Measurements from ENCODE around the gene FOLR3. TPM values are rescaled to one million over a fixed set of nuclear protein-coding genes. Genes with fewer than 3 reads are reported as not detected.
"Not testable (repeated sequence)": the region's sequence is repeated elsewhere in the genome, so short reads cannot be mapped to it uniquely, and the experiment has no call there.

The FOLR3 gene
- total RNA-seq, 1 experiment from 2014 or later = not detected

- Histone ChIP-seq H3K9me2 (ENCODE audit: insufficient read depth) (no peaks in the 10 kb centered on the region), H3K4me2 (no peak overlapping the region), H3K4me1 (replicated peaks; ENCODE audit: insufficient read depth) (peaks cover 6% of the 10 kb centered on the region; the same call in 1 of the 2 replicates), H3K36me3 (ENCODE audit: low read depth) (no peaks in the 10 kb centered on the region), H3K27me3 (ENCODE audit: insufficient read depth, low read depth) (no peaks in the 10 kb centered on the region), H2AFZ (no peak overlapping the region), H3K9me3 (ENCODE audit: insufficient read depth, low read depth) (no peaks in the 10 kb centered on the region), H3K79me2 (ENCODE audit: low read depth) (no peaks in the 10 kb centered on the region), H3K4me3 (no peak overlapping the region), H4K20me1 (ENCODE audit: insufficient read depth) (no peaks in the 10 kb centered on the region), H3K27ac (no peak overlapping the region), H3F3A (ENCODE audit: insufficient read depth, low read depth) (peaks cover 6% of the 10 kb centered on the region; the same call in 1 of the 2 replicates)
- DNase-seq = peak in 1 of 2 experiments; percentile 57
- BruUV-seq (replicated peaks) = no TSS peak
- ChIA-PET POLR2A (ENCODE audit: unreplicated experiment) (no interaction called here), CTCF (no interaction called here)
- intact Hi-C loops (cut with micrococcal nuclease; ENCODE audit: unreplicated experiment) = no loop called here
- TF ChIP-seq EZH2 (IDR thresholded peaks at IDR 0.05; ENCODE audit: low read depth) = no peak
- TF ChIP-seq CTCF (conservative IDR thresholded peaks at IDR 0.05) = no peak
Observed at GRCh38 chr11:72141066-72141465, 5.5 kb downstream of the FOLR3 start.

- H4K20me1 ChIP-seq (ENCODE audit: insufficient read depth); H3F3A ChIP-seq (ENCODE audit: insufficient read depth, low read depth); H3K27ac ChIP-seq; H3K27me3 ChIP-seq (ENCODE audit: insufficient read depth, low read depth); H3K9me3 ChIP-seq (ENCODE audit: insufficient read depth, low read depth); intact Hi-C loops (cut with micrococcal nuclease; ENCODE audit: unreplicated experiment); H3K36me3 ChIP-seq (ENCODE audit: low read depth); CTCF ChIA-PET; H3K4me1 ChIP-seq (replicated peaks; ENCODE audit: insufficient read depth); DNase-seq; H3K4me2 ChIP-seq; H2AFZ ChIP-seq; H3K4me3 ChIP-seq; H3K79me2 ChIP-seq (ENCODE audit: low read depth); BruUV-seq (replicated peaks); H3K9me2 ChIP-seq (ENCODE audit: insufficient read depth); POLR2A ChIA-PET (ENCODE audit: unreplicated experiment): not testable (repeated sequence)
Observed at GRCh38 chr11:72142086-72142485, 6.6 kb downstream of the FOLR3 start.

- H3K4me2 ChIP-seq; H3F3A ChIP-seq (ENCODE audit: insufficient read depth, low read depth); POLR2A ChIA-PET (ENCODE audit: unreplicated experiment); H4K20me1 ChIP-seq (ENCODE audit: insufficient read depth); H3K27me3 ChIP-seq (ENCODE audit: insufficient read depth, low read depth); H2AFZ ChIP-seq; H3K4me3 ChIP-seq; H3K27ac ChIP-seq; H3K9me3 ChIP-seq (ENCODE audit: insufficient read depth, low read depth); H3K9me2 ChIP-seq (ENCODE audit: insufficient read depth); BruUV-seq (replicated peaks); DNase-seq; CTCF ChIA-PET; H3K79me2 ChIP-seq (ENCODE audit: low read depth); H3K36me3 ChIP-seq (ENCODE audit: low read depth); H3K4me1 ChIP-seq (replicated peaks; ENCODE audit: insufficient read depth); intact Hi-C loops (cut with micrococcal nuclease; ENCODE audit: unreplicated experiment): not testable (repeated sequence)
Observed at GRCh38 chr11:72142543-72142942, 7.0 kb downstream of the FOLR3 start.

- no peaks in the 10 kb centered on the region for H3K36me3 ChIP-seq (ENCODE audit: low read depth)
- H3K9me3 ChIP-seq (ENCODE audit: insufficient read depth, low read depth) = no peaks in the 10 kb centered on the region
- no peaks in the 10 kb centered on the region for H3K79me2 ChIP-seq (ENCODE audit: low read depth)
- H3K9me2 ChIP-seq (ENCODE audit: insufficient read depth) = no peaks in the 10 kb centered on the region
- H3K27ac ChIP-seq = peak overlapping the region; percentile 50
- H4K20me1 ChIP-seq (ENCODE audit: insufficient read depth) = no peaks in the 10 kb centered on the region
- intact Hi-C loops (cut with micrococcal nuclease; ENCODE audit: unreplicated experiment) = loop anchor here (1.0 to 2.0 kb wide), 3 partner anchors 36 to 120 kb away; no protein-coding TSS in a partner anchor
- no peak overlapping the region for H2AFZ ChIP-seq
- H3K4me1 ChIP-seq (replicated peaks; ENCODE audit: insufficient read depth) = peaks cover 6% of the 10 kb centered on the region; the same call in 1 of the 2 replicates
- no peak overlapping the region for H3K4me2 ChIP-seq
- TF ChIP-seq CTCF (conservative IDR thresholded peaks at IDR 0.05) (no peak), EZH2 (IDR thresholded peaks at IDR 0.05; ENCODE audit: low read depth) (no peak)
- H3F3A ChIP-seq (ENCODE audit: insufficient read depth, low read depth) = peaks cover 6% of the 10 kb centered on the region; the same call in 1 of the 2 replicates
- H3K4me3 ChIP-seq = no peak overlapping the region
- no TSS peak for BruUV-seq (replicated peaks)
- no peaks in the 10 kb centered on the region for H3K27me3 ChIP-seq (ENCODE audit: insufficient read depth, low read depth)
- peak; percentile 63 to 89 for DNase-seq
- POLR2A ChIA-PET (ENCODE audit: unreplicated experiment) = interaction anchor here (0.6 to 1.3 kb wide), 2 partner anchors 58 to 80 kb away, joined by 5 to 6 read pairs; partner anchors contain the start of gene INPPL1
- CTCF ChIA-PET = interaction anchor here (0.5 to 1.0 kb wide), 4 partner anchors 47 to 286 kb away, joined by 3 to 6 read pairs (median 4); partner anchors contain the start of gene FOLR1
Observed at GRCh38 chr11:72144807-72145565, 9.5 kb downstream of the FOLR3 start.

Data from PC-9 (cell line).